ENCODE measurements around the gene DTNB.

GRCh38 chr2:25410370-25410769, 263.0 kb downstream of the DTNB start:
- TF ChIP-seq POLR2AphosphoS5 (IDR thresholded peaks at IDR 0.05; ENCODE audit: low read depth, low read length) (no peak), REST (IDR thresholded peaks at IDR 0.05; ENCODE audit: insufficient read depth in 1 of 2, low read depth in 2 of 2, low read length in 2 of 2) (no peak), TAF1 (IDR thresholded peaks at IDR 0.05; ENCODE audit: borderline replicate concordance, insufficient read depth, low read length) (no peak)

All from PFSK-1 (cell line).